Measurements from ENCODE around the gene ITPKC.

DNA sequence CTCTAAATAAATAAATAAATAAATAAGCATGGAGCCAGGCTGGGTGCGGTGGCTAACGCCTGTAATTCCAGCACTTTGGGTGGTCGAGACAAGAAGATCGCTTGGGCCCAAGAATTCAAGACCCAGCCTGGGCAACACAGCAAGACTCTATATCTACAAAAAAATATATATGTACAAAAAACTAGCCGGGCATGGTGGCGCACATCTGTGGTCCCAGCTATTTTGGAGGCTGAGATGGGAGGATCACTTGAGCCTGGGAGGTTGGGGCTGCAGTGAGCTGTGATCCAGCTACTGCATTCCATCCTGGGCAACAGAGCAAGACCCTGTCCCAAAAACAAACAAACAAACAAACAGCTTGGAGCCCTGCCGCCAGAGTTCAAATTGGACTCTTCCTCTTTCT lies 30.6 kb downstream of the ITPKC start:
- TF ChIP-seq, protein P1, sequence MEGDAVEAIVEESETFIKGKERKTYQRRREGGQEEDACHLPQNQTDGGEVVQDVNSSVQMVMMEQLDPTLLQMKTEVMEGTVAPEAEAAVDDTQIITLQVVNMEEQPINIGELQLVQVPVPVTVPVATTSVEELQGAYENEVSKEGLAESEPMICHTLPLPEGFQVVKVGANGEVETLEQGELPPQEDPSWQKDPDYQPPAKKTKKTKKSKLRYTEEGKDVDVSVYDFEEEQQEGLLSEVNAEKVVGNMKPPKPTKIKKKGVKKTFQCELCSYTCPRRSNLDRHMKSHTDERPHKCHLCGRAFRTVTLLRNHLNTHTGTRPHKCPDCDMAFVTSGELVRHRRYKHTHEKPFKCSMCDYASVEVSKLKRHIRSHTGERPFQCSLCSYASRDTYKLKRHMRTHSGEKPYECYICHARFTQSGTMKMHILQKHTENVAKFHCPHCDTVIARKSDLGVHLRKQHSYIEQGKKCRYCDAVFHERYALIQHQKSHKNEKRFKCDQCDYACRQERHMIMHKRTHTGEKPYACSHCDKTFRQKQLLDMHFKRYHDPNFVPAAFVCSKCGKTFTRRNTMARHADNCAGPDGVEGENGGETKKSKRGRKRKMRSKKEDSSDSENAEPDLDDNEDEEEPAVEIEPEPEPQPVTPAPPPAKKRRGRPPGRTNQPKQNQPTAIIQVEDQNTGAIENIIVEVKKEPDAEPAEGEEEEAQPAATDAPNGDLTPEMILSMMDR (conservative IDR thresholded peaks at IDR 0.05 in 1 of 2, IDR thresholded peaks at IDR 0.05 in 1 of 2; ENCODE audit: extremely low read depth in 1 of 2, insufficient read depth in 1 of 2, low read depth in 1 of 2, low read length in 2 of 2) = no peak
- no peak for TF ChIP-seq EZH2 (IDR thresholded peaks at IDR 0.05; ENCODE audit: borderline replicate concordance, low read length)

Data from mammary epithelial cell (primary cell).